ENCODE results near the gene ZSWIM3. TPM values are rescaled to one million over a fixed set of nuclear protein-coding genes. Genes with fewer than 3 reads are reported as not detected.

ZSWIM3 gene
- total RNA-seq, 1 experiment from 2014 or later = 3.7 TPM

GRCh38 chr20:45833030-45833882 is 24.2 kb upstream of the ZSWIM3 start, which contains the start of gene SNX21:
Gene SNX21 (plus strand): TSS chr20:45833799. CDS start chr20:45833920, 121 bp downstream.
- peak; percentile 86 for DNase-seq (ENCODE audit: low read depth)

DNA sequence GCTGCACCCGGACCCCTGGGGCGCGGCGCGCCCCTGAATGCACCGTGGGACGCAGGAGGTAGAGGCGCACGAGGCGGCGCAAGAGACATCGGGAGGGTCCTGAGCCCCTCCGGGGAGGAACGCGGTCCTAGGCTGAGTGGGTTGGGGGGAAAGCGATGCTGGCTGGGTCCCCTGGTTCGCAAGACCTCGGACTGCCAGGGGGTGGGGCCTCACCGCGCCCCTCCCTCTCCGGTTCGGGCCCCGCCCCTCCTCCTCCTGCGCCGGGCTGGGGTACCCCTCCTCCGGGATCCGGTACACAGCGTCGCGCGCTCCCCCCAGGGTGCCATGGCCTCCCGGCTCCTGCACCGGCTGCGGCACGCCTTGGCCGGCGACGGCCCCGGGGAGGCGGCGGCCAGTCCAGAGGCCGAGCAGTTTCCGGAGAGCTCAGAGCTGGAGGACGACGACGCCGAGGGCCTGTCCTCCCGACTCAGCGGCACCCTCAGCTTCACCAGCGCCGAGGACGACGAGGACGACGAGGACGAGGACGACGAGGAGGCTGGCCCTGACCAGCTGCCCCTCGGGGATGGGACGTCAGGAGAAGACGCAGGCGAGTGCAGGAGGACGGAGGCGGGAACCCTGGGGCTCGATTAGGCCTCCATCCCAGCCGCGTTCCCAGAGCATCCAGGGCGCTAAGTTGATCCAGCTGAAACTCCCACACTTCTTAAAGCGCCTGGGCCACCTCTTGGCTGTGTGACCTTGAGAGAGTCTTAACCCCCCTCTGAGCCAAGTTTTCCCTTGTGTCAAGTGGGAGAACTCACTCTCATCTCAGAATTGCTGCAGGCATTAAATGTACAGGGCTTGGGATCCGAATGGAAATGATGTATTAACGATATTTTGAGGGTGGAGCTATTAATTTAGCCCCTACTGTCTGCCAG is 23.3 kb upstream of the ZSWIM3 start:
- DNase-seq (ENCODE audit: low read depth) = peak; percentile 70

DNA sequence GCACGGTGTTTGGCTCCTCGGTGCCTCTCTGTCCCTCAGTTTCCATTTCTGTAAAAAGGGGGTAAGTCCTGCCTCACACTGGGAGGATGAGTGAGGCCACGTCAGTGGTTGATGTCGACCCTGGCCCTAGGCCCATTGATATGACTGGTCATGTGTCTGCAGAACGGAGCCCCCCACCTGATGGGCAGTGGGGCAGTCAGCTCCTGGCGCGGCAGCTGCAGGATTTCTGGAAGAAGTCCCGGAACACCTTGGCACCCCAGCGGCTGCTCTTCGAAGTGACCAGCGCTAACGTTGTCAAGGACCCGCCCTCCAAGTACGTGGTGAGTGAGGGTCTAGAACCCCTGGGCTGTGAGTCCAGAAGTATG is 22.6 kb upstream of the ZSWIM3 start:
- no peak for DNase-seq (ENCODE audit: low read depth)

- no peak for DNase-seq (ENCODE audit: low read depth)
Measured at GRCh38 chr20:45835329-45835765, 22.1 kb upstream of the ZSWIM3 start.

GRCh38 chr20:45835825-45836224 is 21.6 kb upstream of the ZSWIM3 start:
- peak; percentile 38 for DNase-seq (ENCODE audit: low read depth)

DNA sequence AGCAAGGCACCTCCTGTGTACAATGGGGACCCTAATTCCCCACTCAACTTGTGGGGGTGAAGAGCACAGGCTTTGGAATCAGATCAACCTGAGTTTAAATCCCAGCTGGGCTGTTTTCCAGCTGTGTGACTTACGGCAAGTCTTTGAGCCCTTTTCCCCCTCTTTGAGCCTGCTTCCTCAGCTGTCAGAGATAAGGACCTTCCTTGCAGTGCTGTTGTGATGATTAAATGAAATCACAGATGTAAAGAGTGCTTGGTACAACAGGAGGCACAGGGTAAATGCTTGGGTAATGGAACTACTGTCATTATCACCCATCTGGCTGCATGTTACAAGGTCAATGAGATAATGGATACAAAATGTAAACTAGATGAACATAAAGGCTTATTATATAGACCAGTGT is 20.6 kb upstream of the ZSWIM3 start:
- no peak for DNase-seq (ENCODE audit: low read depth)

DNA sequence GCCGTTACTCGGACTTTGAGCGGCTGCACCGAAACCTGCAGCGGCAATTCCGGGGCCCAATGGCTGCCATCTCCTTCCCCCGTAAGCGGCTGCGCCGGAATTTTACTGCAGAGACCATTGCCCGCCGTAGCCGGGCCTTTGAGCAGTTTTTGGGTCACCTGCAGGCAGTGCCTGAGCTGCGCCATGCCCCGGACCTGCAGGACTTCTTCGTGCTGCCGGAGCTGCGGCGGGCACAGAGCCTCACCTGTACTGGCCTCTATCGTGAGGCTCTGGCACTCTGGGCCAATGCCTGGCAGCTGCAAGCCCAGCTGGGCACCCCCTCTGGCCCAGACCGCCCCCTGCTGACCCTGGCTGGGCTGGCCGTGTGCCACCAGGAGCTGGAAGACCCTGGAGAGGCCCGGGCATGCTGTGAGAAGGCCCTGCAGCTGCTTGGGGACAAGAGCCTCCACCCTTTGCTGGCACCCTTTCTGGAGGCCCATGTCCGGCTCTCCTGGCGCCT is 16.7 kb upstream of the ZSWIM3 start:
- no peak for DNase-seq (ENCODE audit: low read depth)

DNA sequence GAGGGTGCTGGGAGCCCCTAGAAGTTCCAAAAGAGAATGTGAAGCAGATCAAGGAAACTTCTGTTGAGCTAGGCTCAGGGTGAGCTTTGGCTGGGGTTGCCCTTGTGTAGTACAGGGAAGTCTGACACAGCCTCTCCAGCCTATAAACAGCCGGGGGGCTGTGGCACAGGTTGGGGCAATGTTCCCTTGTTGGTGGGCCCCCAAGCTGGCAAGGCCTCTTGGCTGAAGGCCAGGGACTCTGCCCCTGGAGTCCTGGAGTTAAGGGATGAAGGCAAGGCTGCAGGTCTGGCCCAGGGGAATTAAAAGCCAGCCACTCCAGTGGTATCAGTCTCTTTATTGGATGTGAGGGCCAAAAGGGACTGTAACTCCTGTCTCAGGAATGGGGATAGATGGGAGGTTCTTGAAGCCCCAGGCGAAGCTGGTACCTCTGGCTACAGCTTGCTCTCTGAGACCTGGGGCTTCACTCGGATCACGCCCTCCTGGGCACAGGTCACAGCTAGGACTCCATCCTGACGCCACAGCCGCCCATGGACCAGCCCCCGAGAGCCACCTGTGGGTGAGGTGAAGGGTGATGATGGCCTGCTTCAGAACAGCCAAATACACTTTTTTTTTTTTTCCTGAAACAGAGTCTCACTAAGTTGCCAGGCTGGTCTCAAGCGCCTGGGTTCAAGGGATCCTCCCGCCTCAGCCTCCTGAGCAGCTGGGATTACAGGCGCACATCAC is 15.8 kb upstream of the ZSWIM3 start:
- DNase-seq (ENCODE audit: low read depth) = no peak

DNA sequence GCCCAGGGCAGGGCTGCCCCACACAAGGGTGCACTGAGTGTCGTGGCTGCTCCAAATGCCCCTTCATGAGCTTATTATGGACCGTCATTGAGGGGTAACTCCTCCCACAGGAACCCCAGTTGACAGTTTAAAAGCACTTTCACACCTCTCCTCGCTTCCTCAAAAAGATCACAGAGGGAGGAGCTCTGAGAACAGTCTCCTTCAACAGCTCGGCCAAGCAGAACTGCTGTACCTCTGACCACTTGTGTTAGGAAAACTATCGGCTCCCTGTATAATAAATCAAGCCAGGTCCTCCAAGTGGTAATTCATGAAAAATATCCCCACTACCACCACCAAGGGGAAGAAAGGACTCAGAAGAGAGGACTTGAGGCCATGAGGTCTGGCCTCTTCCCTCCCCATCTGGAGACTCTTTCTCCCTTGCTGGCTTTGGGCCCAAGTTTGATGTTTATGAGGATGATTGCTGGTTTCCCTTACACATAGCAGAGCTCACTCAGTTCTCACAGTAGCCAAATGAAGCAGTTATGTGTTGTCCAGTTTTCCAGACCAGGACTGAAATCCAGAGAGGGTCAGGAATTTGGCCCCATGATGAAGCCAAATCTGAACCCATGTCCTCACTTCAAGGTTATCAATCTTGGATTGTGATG is 15.1 kb upstream of the ZSWIM3 start:
- no peak for DNase-seq (ENCODE audit: low read depth)

- DNase-seq (ENCODE audit: low read depth) = no peak
Measured at GRCh38 chr20:45843506-45843905, 13.9 kb upstream of the ZSWIM3 start.

GRCh38 chr20:45845452-45845851 is 12.0 kb upstream of the ZSWIM3 start:
- DNase-seq (ENCODE audit: low read depth) = no peak

DNA sequence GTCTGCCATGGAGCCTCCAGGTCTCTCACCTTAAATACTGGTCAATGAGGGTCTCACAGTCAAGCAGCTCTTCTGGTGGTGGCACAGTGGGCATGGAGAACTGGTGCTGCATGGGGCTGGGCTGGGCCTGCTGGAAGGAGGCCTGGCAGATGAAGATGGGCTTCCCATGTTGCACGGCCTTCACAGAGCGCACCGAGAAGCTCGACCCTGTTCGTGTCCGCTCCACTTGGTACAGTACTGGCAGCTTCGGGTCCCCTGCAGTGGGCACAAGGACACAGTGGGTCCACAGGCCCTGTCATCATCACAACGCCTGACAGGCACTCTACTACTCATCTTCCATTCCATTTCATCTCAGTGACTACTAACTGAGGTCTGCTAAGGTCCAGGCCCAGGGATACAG is 9.0 kb upstream of the ZSWIM3 start:
- no peak for DNase-seq (ENCODE audit: low read depth)

- DNase-seq (ENCODE audit: low read depth) = no peak
Measured at GRCh38 chr20:45848969-45849582, 8.3 kb upstream of the ZSWIM3 start.

GRCh38 chr20:45850238-45850637 is 7.2 kb upstream of the ZSWIM3 start:
- no peak for DNase-seq (ENCODE audit: low read depth)

DNA sequence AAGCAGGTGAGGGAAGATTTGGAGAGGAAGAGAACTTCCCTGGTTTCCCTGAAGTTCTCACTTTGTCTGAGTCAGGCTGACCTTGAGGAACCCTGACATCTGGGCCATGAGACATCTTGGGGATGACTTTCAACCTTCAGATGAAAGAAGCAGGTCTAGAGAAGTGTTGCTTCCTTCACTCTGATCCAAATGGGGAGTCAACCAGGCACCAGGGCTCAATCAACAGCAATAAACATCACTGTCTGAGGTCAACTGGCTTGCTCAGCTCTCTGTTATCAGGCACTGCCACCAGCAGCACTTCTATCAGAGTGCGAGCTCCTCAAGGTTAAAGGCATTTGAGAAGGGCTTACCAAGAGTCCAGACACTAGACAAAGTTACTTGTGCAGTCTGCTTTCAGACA is 6.5 kb upstream of the ZSWIM3 start:
- no peak for DNase-seq (ENCODE audit: low read depth)

GRCh38 chr20:45851501-45851900 is 5.9 kb upstream of the ZSWIM3 start:
- DNase-seq (ENCODE audit: low read depth) = no peak

- DNase-seq (ENCODE audit: low read depth) = no peak
Measured at GRCh38 chr20:45852326-45852725, 5.1 kb upstream of the ZSWIM3 start.

DNA sequence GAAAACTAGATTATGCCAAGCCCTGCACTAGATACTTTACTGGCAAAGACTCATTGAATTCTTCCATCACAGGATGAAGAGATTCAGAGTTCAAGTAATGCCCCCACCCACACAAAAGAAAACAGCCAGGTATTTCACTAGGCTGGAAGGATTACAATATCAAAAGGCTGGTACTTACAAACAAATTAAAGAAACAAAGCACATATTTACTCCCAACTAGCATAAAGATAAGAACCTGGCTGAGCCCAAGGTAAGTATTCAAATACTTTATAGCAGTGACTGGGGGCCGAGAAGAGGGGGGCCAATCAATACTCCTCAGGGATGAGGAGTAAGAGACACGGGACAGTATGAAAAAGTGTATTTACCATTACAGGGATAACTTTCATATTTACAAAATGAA is 3.9 kb upstream of the ZSWIM3 start:
- DNase-seq (ENCODE audit: low read depth) = no peak

GRCh38 chr20:45857882-45858216 is 435 bp downstream of the ZSWIM3 start:
- DNase-seq (ENCODE audit: low read depth) = no peak

DNA sequence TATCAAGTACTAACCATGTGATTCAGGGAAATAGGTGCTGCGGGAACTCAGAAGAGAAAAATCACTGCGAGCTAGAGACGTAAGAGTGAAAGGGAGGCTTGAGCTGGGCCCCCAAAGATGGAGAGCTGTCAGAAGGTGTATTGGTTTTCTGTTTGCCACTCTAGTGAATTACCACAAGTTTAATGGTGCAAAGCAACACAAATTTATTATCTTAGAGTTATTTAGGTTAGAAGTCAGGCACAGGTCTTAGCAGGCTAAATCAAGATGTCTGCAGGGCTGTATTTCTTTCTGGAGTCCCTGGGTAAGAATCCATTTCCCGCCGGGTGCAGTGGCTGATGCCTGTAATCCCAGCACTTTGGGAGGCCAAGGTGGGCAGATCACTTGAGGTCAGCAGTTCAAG is 2.5 kb downstream of the ZSWIM3 start:
- no peak for DNase-seq (ENCODE audit: low read depth)

Measured in Daoy (cell line).